WTC11 (cell line): ENCODE data around the gene MTHFD2. TPM values are rescaled to one million over a fixed set of nuclear protein-coding genes. Genes with fewer than 3 reads are reported as not detected.

ENCODE experiments used
- ATAC-seq: fragments of 200-7000 bp; cut with Tn5 transposase; 2 replicates; pipeline ENCODE4 v1.10.0; 2021; ENCODE audit warnings: mild to moderate bottlenecking, moderate library complexity
- CTCF ChIA-PET: fragments of 300-600 bp; sonication (Branson Sonifier 250); formaldehyde crosslinking; loops from one replicate; lab custom pipeline; 2021; ENCODE audit warnings: antibody characterized with exemption; lab: Charles Lee
- POLR2A ChIA-PET: fragments of 350-600 bp; sonication (Branson Sonifier 250); formaldehyde crosslinking; loops from one replicate; lab custom pipeline; 2021; ENCODE audit warnings: antibody characterized with exemption; lab: Charles Lee
- DNase-seq: peaks from one replicate; pipeline ENCODE4 v3.0.0; 2021; ENCODE audit warnings: low spot score
- H3K27ac Mint-ChIP-seq: 2 replicates; pipeline ENCODE4 v1.8.0; 2021; ENCODE audit warnings: mixed read lengths
- H3K27me3 Mint-ChIP-seq: 2 replicates; pipeline ENCODE4 v1.8.0; 2021; ENCODE audit warnings: low read depth, mild to moderate bottlenecking, moderate library complexity, mixed read lengths
- H3K36me3 Mint-ChIP-seq: 2 replicates; pipeline ENCODE4 v1.8.0; 2021; ENCODE audit warnings: mixed read lengths
- H3K4me1 Mint-ChIP-seq: 2 replicates; pipeline ENCODE4 v1.8.0; 2022; ENCODE audit warnings: mixed read lengths
- H3K4me3 Mint-ChIP-seq: 2 replicates; pipeline ENCODE4 v1.8.0; 2021; ENCODE audit warnings: mild to moderate bottlenecking, moderate library complexity, mixed read lengths
- H3K9me3 Mint-ChIP-seq: 2 replicates; pipeline ENCODE4 v1.8.0; 2021; ENCODE audit warnings: mixed read lengths
- AR ChIP-seq: fragments of 250-450 bp; sonication (Bioruptor Pico); IDR thresholded peaks from 2 replicates; pipeline ENCODE4 v1.9.0; 2021; ENCODE audit warnings: mild to moderate bottlenecking
- CDX4 ChIP-seq: fragments of 250-450 bp; sonication (Bioruptor Pico); IDR thresholded peaks from 2 replicates; pipeline ENCODE4 v1.9.0; 2021; ENCODE audit warnings: moderate library complexity, mild to moderate bottlenecking, inconsistent platforms, borderline replicate concordance
- E2F5 ChIP-seq: sonication (generic); formaldehyde crosslinking; IDR thresholded peaks from 2 replicates; pipeline ENCODE4 v1.8.1; 2022; ENCODE audit warnings: mild to moderate bottlenecking, moderate library complexity, missing genetic modification reagents
- HMGXB4 ChIP-seq: sonication (generic); formaldehyde crosslinking; IDR thresholded peaks from 2 replicates; pipeline ENCODE4 v1.8.1; 2023; ENCODE audit warnings: mild to moderate bottlenecking, moderate library complexity, missing genetic modification reagents
- MAX ChIP-seq: sonication (generic); formaldehyde crosslinking; IDR thresholded peaks from 2 replicates; pipeline ENCODE4 v1.8.0; 2022; ENCODE audit warnings: mild to moderate bottlenecking, missing genetic modification reagents
- MYBL2 ChIP-seq: sonication (generic); formaldehyde crosslinking; IDR thresholded peaks from 2 replicates; pipeline ENCODE4 v1.8.1; 2023; ENCODE audit warnings: mild to moderate bottlenecking, moderate library complexity, missing genetic modification reagents
- RELA ChIP-seq: sonication (generic); formaldehyde crosslinking; IDR thresholded peaks from 2 replicates; pipeline ENCODE4 v1.8.1; 2022; ENCODE audit warnings: missing genetic modification reagents, mild to moderate bottlenecking, borderline replicate concordance
- SMAD3 ChIP-seq: sonication (generic); formaldehyde crosslinking; IDR thresholded peaks from 2 replicates; pipeline ENCODE4 v1.8.0; 2022; ENCODE audit warnings: missing genetic modification reagents, mild to moderate bottlenecking, borderline replicate concordance
- ZMAT4 ChIP-seq: fragments of 250-450 bp; sonication (Bioruptor Pico); IDR thresholded peaks from 2 replicates; pipeline ENCODE4 v1.9.0; 2021; ENCODE audit warnings: mild to moderate bottlenecking
- ZNF396 ChIP-seq: fragments of 250-450 bp; sonication (Bioruptor Pico); IDR thresholded peaks from 2 replicates; pipeline ENCODE4 v1.8.0; 2021; ENCODE audit warnings: mild to moderate bottlenecking, moderate library complexity, borderline replicate concordance
- ZNF416 ChIP-seq: fragments of 250-450 bp; sonication (Bioruptor Pico); IDR thresholded peaks from 2 replicates; pipeline ENCODE4 v1.9.0; 2021; ENCODE audit warnings: mild to moderate bottlenecking, inconsistent platforms
- total RNA-seq: library from RNA; stranded (reverse); gene quantifications from 3 replicates; pipeline ENCODE4 v1.2.3, GENCODE V29; 2021

Gene MTHFD2
- total RNA-seq, 1 experiment from 2014 or later, result 251 TPM

GRCh38 chr2:74233648-74234047 is 35.2 kb downstream of the MTHFD2 start (continued):
- TF ChIP-seq ZMAT4 (CRISPR knock-in tag), result no peak

GRCh38 chr2:74235041-74235440 is 36.6 kb downstream of the MTHFD2 start:
- ChIA-PET POLR2A (interaction anchor here (0.6 kb wide), 1 partner anchor 53 kb away, joined by 5 read pairs; no protein-coding TSS in a partner anchor), CTCF (no interaction called here)
- Mint-ChIP-seq H3K9me3 (no peaks in the 10 kb centered on the region), H3K27ac (no peak overlapping the region), H3K4me1 (0 out of 2 replicates have a peak, but pooled peaks cover 3% of the 10 kb centered on the region), H3K4me3 (no peak overlapping the region), H3K36me3 (no peaks in the 10 kb centered on the region)
- ATAC-seq, result no peak
- no peak for DNase-seq
- no peak for TF ChIP-seq SMAD3 (CRISPR knock-in tag)
- no peak for TF ChIP-seq MYBL2 (CRISPR knock-in tag)
- TF ChIP-seq, all 79 proteins: peak for 0
- peaks cover 2% of the 10 kb centered on the region; the same call in 1 of the 2 replicates for H3K27me3 Mint-ChIP-seq

- CTCF ChIA-PET, result interaction anchor here (1.0 to 1.4 kb wide), 3 partner anchors 11 to 96 kb away, joined by 4 to 8 read pairs (median 6); no protein-coding TSS in a partner anchor
- POLR2A ChIA-PET, result no interaction called here
These were observed 40.5 kb downstream of the MTHFD2 start for GRCh38 chr2:74238879-74239278.

More at GRCh38 chr2:74238879-74239278, 40.5 kb downstream of the MTHFD2 start:
- Mint-ChIP-seq H3K27me3 (peaks cover 5% of the 10 kb centered on the region), H3K36me3 (no peaks in the 10 kb centered on the region), H3K27ac (no peak overlapping the region), H3K4me3 (no peak overlapping the region), H3K4me1 (0 out of 2 replicates have a peak, but pooled peaks cover under 1% of the 10 kb centered on the region), H3K9me3 (no peaks in the 10 kb centered on the region)
- no peak for TF ChIP-seq ZNF416 (CRISPR knock-in tag)
- TF ChIP-seq E2F5 (CRISPR knock-in tag), result no peak
- no peak for TF ChIP-seq MAX (CRISPR knock-in tag)
- TF ChIP-seq CDX4 (CRISPR knock-in tag), result no peak
- no peak for TF ChIP-seq AR (CRISPR knock-in tag)
- TF ChIP-seq ZNF396, result no peak
- no peak for TF ChIP-seq HMGXB4
- TF ChIP-seq RELA (CRISPR knock-in tag), result no peak
- no peak for DNase-seq
- ATAC-seq, result no peak
